ENCODE data around the gene PLAC8.
"Not testable (repeated sequence)": the region's sequence is repeated elsewhere in the genome, so short reads cannot be mapped to it uniquely, and the experiment has no call there.

PLAC8 gene, protein sequence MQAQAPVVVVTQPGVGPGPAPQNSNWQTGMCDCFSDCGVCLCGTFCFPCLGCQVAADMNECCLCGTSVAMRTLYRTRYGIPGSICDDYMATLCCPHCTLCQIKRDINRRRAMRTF

DNA sequence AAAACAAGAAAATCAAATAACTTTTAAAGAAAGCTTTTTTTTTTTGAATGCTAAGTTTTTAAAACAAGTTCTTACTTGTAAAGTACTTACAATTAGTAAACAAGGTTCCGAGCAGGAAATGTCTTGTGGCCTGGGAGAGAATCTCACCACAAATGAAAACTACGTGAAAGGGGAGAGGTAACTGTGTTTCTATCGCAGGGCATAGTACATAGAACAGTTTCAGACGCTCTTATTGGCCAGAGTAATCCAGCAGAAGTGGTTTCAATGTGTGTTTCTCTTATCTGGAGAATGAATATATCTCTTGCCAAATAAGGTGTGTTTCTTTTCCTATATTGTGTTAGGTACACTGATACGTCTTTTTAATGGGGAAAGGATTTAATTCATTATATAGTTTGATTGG lies at the start of gene PLAC8:
PLAC8 (minus strand) TSS at position 154 of the 400 bp plus-strand sequence. CDS start 6,808 bp downstream, outside the sequence.
- no peak for DNase-seq (ENCODE audit: low read depth)

DNA sequence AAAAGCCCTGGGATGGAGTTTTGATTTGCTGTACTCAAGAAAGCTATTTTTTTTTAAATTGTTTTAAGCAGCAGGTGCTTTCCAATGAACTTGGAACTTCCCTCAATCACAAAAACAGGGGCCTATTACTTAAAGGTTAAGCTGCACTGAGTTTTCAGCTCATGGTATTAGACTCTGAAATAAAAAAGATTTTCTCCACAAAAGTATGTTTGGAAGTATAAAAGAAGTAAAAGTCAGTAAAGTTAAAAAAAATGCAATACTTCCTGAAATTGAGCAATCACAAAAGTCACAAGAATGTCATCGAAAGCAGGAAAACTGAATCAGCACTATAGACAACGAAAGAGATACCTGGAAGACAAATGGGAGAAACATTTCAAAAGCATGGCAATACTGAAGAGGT lies 38.9 kb upstream of the PLAC8 start:
- DNase-seq (ENCODE audit: low read depth) = no peak

DNA sequence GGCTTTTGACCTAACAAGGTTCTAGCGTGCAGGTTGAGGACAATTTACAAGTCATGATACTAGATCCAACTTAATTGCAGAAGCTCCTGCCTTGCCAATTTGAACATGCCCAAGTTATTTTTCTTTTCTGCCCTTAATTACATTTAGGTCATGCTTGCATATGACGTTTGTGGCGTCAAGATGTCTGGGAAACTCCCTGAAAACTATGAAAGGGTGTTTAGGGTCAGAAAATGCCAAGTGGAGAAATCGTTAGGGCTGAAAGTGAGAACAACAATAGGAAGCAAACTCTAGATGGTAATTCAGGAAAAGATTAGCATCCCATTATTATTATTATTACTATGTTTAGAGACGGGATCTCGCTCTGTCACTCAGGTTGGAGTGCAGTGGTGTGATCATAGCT lies 38.2 kb upstream of the PLAC8 start:
- no peak for DNase-seq (ENCODE audit: low read depth)

DNA sequence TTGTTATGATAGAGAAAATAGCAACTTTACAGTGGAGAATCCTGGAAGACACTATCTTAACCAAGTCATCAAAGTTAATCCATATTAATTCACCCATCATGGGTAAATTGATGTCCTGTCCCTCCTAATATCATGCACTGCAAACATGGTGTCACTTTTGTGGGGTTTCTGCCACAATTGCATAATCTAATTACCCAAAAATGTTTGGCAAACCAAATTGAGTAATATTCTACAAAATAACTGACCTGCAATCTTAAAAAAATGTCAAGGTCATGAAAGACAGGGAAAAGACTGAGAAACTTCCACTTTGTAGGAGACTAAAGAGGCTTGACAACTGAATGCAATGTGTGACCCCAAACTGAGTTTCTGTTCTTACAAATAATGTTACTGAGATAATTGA lies 37.1 kb upstream of the PLAC8 start:
- no peak for DNase-seq (ENCODE audit: low read depth)

DNA sequence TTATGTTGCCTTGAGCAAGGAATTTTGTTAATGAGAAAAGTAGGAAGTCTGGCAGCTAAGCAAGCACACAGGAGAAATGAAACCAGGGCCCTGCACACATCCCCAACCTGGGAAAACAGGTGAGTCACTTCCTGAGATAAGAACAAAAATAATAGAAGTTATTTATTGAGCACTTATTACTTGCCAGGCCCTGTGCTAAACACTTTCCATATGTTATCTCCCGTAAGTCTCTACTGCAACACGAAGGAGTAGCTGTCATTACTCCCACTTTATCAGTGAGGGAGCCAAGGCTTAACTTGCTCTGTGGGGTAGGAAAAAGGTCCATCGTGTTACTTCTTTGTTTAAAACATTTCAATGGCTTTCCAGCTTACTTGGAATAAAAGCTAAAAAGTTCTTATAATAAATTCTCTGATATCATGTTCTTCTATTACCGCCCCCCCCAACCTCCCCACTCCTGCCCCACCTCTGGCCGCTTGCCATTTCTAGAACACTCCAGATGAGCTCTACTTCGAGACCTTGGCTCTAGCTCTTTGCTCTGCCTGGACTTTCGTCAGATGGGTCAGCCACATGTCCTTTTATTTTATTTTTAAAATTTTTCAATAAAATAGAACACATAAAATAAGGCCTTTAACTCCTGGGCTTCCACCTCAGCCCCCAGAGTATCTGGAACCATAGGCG lies 36.3 kb upstream of the PLAC8 start:
- DNase-seq (ENCODE audit: low read depth) = no peak

DNA sequence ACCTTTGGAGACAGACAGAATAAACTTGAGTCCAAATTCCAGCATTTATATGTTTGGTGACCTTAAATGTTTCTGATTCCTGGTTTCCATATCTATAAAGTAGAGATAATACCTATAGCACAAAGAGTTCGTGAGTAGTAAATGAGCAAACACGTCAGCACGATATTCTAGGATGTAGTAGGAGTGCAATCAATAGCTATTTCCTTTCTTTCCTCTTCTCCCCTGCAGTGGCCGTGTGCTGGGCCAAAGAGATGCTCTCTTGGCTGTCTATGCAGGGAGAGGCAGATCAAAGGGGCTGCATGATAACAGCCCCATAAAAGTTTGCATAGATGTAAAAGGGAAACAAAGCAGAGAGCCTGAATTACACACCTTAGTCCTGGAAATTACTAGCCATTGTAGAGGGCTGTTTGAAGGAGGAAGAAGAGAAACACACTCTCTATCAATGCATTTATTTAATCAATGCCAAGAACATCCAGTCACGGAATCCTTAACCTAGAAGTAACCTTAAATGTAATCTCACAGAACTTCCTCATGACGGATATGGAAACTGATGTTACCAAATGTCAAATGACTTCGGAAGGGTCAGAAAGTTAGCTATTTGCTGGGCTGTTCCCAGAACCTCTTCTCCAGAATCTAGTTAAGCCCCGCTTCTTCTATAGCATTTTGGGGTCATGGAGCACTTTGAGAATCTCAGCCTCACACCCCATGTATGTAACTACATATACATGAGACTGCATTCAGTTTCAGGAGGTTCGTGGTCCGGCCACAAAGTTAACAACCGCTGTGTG lies 35.5 kb upstream of the PLAC8 start:
- no peak for DNase-seq (ENCODE audit: low read depth)

DNA sequence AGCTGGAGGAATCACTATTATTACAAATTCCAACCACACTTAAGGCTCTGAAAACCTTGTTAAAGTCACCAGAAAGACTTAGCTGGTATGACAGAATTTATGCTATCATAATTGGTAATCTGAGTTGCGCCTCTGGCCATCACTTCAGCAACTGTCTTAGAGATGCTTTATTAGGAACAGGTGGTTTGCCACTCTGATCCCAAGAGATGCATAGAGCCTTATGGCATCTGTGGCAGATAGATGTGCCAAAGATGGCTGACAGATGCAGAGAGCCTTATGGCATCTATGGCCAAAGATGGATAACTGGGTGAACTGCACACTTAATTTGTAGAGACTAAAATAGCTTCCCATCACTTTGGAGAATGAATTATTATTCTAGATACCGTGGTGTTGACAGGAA lies 32.3 kb upstream of the PLAC8 start:
- no peak for DNase-seq (ENCODE audit: low read depth)

DNA sequence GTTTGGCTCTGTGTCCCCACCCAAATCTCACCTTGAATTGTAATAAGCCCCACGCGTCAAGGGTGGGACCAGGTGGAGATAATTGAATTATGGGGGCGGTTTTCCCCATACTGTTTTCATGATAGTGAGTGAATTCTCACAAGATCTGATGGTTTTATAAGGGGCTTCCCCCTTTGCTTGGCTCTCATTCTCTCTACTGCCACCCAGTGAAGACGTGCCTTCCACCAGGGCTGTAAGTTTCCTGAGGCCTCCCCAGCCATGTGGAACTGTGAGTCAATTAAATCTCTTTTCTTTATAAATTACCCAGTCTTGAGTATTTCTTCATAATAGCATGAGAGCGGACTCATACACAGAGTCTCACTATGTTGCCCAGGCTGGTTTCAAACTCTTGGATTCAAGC lies 31.2 kb upstream of the PLAC8 start:
- not testable (repeated sequence) for DNase-seq (ENCODE audit: low read depth)

DNA sequence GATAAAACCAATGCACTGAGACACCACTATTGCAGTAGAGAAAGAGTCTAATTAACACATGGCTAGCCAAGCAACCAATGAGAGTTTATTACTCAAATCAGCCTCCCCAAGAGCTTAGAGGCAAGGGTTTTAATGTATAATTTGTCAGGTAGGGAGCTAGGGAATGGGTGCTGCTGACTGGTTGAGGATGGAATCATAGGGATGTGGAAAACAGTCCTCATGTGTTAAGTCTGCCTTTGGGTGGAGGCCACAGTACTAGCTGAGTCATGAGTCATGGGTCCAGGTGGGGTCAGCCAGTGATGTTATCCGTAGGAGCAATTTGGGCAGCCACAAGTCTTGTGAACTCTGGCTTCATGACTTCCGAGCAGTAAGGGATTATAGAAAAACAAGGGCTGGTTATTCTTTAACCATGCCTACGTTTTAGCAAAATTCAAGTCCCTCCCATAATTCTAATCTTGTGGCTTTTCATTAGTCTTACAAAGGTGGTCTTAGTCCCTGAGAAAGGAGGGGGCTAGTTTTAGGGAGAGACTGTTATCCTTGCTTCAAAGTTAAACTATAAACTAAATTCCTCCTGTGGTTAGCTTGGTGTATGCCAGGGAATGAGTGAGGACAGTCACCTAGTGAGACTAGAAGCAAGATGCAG lies 25.1 kb upstream of the PLAC8 start:
- DNase-seq (ENCODE audit: low read depth) = no peak

DNA sequence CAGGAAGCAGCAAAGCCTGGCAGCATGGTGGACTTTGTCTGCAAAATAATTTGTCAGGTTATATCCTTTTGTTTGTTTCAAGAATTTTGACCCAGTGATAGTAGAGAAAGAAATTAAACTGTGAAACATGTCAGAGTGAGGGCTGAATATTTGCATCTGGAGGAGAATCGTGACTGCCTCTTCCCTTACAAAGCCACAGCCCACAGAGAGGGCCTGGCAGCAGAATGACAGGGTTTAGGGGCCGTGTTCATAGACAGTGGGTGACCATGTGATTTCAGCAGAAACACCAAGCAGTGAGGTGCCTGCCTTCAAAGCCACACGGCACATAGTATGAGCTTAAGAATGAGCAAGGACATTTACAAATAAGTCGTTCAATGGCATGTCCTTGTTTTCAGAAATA lies 24.4 kb upstream of the PLAC8 start:
- no peak for DNase-seq (ENCODE audit: low read depth)

DNA sequence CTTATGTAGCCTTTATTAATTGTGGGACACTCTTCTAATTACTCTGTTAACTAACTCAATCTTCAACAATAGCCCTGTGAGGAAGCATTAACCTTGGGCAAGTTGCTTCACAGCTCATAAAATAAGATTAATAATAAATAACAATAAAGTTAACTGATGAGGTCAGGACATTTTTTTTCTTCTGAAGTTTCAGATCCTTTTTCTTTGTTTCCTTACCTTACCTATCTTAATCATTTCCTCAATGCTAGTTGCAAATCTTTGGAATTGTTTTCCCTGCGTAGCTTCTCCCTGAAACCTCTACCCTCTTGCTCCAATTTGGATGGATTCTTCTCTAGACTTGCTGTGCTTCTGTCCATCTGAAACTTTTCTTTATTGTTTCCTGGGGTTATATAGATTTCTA lies 17.5 kb upstream of the PLAC8 start:
- no peak for DNase-seq (ENCODE audit: low read depth)

DNA sequence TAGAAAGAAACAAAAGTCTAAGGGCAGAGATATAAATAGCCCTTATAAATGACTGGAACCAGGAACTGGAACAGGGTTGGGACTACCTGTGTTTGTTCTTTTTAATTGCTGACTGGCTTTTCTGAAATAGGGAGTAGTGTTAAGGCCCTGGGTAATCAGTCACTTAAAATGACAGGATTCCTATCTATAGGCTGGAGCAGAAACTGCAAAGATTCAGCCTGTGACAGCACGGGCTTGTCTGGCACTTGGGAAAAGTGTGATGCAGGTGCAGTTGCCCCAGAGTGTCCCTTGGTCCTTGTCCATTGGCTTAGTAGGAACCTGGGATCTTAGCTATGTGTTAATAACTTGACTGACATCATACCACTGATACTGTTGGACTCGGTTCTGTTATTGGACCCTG lies 14.7 kb upstream of the PLAC8 start:
- DNase-seq (ENCODE audit: low read depth) = no peak

DNA sequence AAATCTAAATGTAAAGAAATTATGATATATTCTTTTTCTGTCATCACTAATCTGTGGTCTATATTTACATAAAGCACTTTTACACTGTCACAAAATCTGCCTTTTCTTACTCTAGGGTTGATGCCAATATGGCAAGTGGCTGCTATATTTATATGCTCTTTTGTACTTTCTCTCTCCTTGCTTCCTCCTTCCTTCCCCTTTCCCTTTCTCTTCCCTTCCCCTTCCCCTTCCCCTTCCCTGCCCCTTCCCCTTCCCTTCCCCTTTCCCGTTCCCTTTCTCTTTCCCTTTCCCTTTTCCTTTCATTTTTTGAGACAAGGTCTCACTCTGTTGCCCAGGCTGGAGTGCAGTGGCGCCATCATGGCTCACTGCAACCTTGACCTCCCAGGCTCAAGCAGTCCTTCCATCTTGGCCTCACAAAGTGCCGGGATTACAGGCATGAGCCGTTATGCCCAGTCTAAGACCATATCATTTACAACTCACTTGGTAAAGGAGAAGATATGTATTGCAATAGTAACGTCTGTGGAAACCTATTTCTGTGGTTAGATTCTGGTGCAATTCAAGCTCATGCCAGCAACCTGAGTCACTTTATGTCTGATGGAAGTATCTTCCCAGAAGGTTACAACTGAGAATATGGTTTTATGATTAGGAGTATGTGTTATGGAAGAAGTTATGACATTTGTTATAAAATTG lies 13.9 kb upstream of the PLAC8 start:
- DNase-seq (ENCODE audit: low read depth) = no peak

DNA sequence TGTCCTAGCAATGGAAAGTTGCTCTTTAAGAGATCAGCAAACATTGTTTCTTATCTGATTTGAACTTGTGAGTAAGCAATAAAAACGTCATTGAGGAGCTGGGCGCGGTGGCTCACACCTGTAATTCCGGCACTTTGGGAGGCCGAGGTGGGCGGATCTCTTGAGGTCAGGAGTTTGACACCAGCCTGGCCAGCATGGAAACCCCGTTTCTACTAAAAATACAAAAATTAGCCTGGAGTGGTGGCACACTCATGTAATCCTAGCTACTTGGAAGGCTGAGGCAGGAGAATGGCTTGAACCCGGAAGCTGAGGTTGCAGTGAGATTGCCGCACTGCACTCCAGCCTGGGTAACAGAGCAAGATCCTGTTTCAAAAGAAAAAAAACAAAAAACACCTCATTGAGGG lies 11.2 kb upstream of the PLAC8 start:
- DNase-seq (ENCODE audit: low read depth) = no peak

DNA sequence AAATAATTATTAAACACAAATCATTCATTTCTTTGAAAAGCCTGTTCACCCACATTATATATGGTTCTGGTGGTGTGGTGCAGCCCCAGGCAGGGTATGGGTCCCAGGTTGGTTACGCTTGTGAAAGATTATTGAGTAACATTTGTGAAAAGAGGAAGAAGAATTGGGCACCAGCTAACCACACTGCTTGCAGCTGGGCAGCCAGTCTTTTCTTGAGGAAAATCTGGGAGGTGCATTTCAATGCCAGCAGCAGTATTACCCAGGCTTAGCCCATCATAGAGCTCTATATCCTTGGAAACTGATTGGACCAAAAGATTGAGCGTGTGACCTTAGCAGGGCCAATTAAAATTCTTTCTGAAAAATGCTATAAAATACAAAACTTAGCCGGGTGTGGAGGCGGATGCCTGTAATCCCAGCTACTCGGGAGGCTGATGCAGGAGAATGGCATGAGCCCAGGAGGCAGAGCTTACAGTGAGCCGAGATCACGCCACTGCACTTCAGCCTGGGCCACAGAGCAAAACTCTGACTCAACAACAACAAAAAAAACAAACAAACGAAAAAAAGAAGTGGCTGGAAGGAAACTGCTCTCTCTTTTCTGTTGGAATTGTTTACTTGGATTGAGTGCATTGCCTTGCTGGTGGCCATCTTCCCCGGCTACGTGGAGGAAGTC lies 9.7 kb upstream of the PLAC8 start:
- no peak for DNase-seq (ENCODE audit: low read depth)

DNA sequence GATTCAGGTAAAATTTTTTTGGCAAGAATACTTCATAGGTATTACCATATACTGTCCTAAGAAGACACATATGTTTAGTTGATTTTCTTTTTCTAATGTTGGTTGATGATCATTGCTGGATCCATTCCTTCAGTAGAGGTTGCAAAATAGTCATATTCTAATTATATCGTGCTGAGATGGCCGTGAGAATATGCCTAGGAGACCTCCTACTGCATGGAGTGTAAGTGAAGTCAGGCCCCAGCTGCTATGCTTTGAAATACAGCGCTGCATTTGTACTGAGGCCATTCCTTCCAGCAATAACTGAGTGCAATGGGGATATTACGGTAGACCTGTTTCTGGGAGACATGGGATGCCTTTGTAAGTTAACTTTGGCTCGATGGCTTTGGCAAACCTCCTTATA lies 6.7 kb upstream of the PLAC8 start:
- no peak for DNase-seq (ENCODE audit: low read depth)

DNA sequence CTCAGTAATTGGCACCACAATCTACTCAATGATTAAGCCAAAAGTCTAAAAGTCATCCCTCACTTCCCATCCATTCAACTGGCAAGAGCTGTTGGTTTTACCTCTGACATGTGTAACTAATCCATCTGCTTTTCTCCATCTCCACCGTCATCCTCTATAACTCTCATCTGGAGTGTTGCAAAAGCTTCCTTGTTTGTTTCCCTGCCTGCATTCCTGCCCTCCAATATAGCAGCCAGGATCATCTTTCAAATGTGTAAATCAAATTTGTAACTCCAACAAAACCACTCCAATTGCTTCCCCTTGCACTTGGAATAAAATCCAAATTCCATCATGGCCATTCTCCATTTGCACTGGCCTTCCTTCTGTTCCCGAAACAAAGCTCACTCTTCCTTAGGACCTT lies 4.3 kb upstream of the PLAC8 start:
- no peak for DNase-seq (ENCODE audit: low read depth)

DNA sequence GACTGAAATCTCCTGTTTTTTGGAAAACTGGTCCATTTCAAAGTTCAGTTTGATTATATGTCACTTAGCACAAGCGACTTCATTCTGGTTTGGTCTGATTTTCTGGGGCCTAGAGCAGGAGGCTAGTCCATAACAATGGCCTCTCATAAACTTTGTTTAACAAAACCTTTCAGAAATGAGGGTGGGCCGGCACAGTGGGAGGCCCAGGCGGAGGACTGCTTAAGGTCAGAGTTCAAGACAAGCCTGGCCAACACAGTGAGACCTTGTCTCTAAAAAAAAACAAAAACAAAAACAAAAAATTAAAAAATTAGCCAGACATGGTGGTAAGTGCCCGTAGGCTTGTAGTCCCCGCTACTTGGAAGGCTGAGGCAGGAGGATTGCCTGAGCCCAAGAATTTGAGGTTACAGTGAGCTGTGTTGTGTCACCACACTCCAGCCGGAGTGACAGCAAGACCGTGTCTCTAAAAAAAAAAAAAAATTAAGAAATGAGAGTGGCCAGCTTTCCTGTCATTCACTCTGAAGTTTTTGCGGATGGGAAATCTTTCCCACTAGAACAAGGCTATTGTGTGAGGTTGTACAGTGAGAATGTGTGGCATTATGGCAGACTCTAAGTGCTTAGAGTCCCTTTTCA lies 1.2 kb upstream of the PLAC8 start:
- no peak for DNase-seq (ENCODE audit: low read depth)

DNA sequence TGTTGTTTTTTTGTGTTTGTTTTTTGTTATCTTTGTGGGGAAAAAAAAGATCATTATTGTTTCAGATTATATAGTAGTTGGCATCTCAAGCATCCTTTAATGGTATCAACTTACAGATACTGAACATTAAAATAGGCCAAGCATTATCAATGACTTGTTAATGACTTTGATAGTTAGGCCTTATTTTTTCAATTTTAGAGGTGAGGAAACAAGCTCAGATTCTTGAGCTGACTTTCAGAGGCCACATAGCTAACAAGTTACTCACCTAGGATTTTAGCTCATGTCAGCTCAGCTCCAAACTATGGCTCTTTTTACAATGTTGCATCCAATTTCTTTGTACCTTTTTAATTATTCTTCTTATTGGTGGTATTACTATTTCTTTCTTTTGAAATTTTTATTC lies 471 bp upstream of the PLAC8 start:
- no peak for DNase-seq (ENCODE audit: low read depth)

DNA sequence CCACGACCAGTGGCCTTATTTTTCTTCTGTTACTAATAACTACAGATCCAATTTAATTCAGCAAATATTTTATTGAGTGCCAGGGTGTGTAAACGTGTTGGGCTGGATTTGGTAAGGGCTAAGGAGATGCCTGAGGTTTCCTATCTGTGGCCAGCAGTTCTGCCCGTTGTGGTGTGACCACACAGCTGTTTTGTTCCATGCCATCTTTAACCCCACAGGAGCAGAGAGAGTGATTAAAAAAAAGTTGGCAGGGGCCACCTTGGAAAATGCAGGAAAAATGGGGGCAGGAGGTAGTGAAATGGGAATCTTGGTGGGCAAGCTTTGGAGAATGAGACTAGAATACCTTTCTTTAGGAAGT lies 1.1 kb downstream of the PLAC8 start:
- DNase-seq (ENCODE audit: low read depth) = no peak

DNA sequence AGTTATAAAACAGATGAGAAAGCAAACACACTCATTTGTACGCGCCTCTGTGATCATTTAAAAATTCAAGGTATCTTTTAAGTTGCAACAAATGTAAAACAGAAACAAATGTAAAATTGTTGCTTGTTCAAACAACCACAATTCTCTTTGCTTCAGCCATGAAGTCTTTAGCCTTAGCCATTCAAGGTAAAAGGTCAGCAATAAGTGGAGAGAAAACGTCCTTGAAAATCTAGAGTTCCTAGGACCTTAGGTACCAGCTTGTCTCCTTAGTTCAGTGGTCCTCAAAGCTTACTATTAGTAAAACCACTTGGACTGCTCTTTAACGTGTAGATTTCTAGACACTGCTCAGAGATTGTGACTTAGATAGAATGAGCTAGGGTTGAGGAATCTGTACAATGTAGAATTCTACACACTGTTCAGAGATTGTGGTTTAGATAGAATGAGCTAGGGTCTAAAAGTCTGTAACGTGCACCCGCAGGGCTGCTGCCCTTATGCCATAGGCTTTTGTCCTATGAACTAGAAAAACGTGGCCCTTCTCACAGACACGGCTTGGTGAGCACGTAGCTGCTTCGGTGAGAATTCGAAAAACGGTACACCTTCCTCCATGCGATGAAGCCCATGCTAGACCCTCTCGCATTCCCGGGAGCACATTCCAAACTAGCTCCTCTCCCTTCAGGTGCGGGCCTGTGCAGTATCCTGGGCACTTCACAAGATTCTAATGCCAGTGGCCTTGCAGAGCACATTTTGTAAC lies 1.7 kb downstream of the PLAC8 start:
- DNase-seq (ENCODE audit: low read depth) = no peak

Data from stimulated activated CD8-positive, alpha-beta memory T cell treated with anti-CD3 and anti-CD28 coated beads, Interleukin-15, amount 100 ng/mL, for 24 hours (primary cell).